HG02981 (cell line): ENCODE data around the gene ESPN.
A peak's percentile ranks its signal among the peaks of the same experiment; 100 is the strongest.

Experiments
- ATAC-seq: cut with Tn5 transposase; IDR thresholded peaks from one replicate; pipeline ENCODE4 v1.9.1; 2021; ENCODE audit warnings: mild to moderate bottlenecking, moderate library complexity; ENCODE audit not compliant: unreplicated experiment

ESPN gene

GRCh38 chr1:6408023-6408422 lies 16.6 kb upstream of the ESPN start:
- ATAC-seq, result no peak

GRCh38 chr1:6409053-6409452 lies 15.5 kb upstream of the ESPN start:
- no peak for ATAC-seq

- ATAC-seq, result no peak
These were observed 14.8 kb upstream of the ESPN start for GRCh38 chr1:6409733-6410132.

GRCh38 chr1:6410248-6410893 lies 14.2 kb upstream of the ESPN start:
- ATAC-seq, result no peak

- ATAC-seq, result no peak
These were observed 11.7 kb upstream of the ESPN start for GRCh38 chr1:6412896-6413295.

- peak; percentile 73 for ATAC-seq
These were observed 10.1 kb upstream of the ESPN start for GRCh38 chr1:6414443-6414844.

GRCh38 chr1:6414881-6415626 lies 9.5 kb upstream of the ESPN start:
- ATAC-seq, result no peak

- ATAC-seq, result no peak
These were observed 8.3 kb upstream of the ESPN start for GRCh38 chr1:6416295-6416656.

- ATAC-seq, result no peak
These were observed 7.7 kb upstream of the ESPN start for GRCh38 chr1:6416906-6417305.

GRCh38 chr1:6417961-6418667 lies 6.5 kb upstream of the ESPN start:
- ATAC-seq, result no peak

GRCh38 chr1:6418668-6419396 lies 5.7 kb upstream of the ESPN start:
- ATAC-seq, result no peak

GRCh38 chr1:6419397-6419803 lies 5.2 kb upstream of the ESPN start:
- ATAC-seq, result no peak

- no peak for ATAC-seq
These were observed 4.6 kb upstream of the ESPN start, which contains the start of gene HES2 for GRCh38 chr1:6419804-6420453. Gene HES2 (minus strand): TSS chr1:6419919. CDS start chr1:6419820, 99 bp downstream.

- ATAC-seq, result no peak
These were observed 4.0 kb upstream of the ESPN start for GRCh38 chr1:6420454-6421042.

- no peak for ATAC-seq
These were observed 3.3 kb upstream of the ESPN start for GRCh38 chr1:6421266-6421665.

GRCh38 chr1:6423321-6423999 lies 1.1 kb upstream of the ESPN start:
- ATAC-seq, result no peak

GRCh38 chr1:6424000-6424565 lies 493 bp upstream of the ESPN start:
- ATAC-seq, result no peak

GRCh38 chr1:6425658-6426057 lies 1.1 kb downstream of the ESPN start:
- no peak for ATAC-seq

- ATAC-seq, result no peak
These were observed 1.8 kb downstream of the ESPN start for GRCh38 chr1:6426277-6426971.
